Activated CD4-positive, alpha-beta T cell treated with anti-CD3 and anti-CD28 coated beads for 24 hours (primary cell): ENCODE data around the gene DPF3.

ENCODE experiments used
- DNase-seq, 2 donors: peaks; one replicate each; pipeline ENCODE4 v3.0.0-alpha.2; 2020; ENCODE audit warnings: low read depth in 2 of 2

The DPF3 gene

GRCh38 chr14:72682188-72682587, 211.7 kb downstream of the DPF3 start:
- no peak for DNase-seq

- no peak for DNase-seq
Measured at GRCh38 chr14:72680853-72681640, 212.9 kb downstream of the DPF3 start.

GRCh38 chr14:72679536-72680151, 214.3 kb downstream of the DPF3 start:
- no peak for DNase-seq

- DNase-seq, result no peak
Measured at GRCh38 chr14:72679141-72679535, 214.8 kb downstream of the DPF3 start.

- no peak for DNase-seq
Measured at GRCh38 chr14:72678356-72678755, 215.5 kb downstream of the DPF3 start.

GRCh38 chr14:72677664-72678063, 216.2 kb downstream of the DPF3 start:
- DNase-seq, result no peak

- DNase-seq, result no peak
Measured at GRCh38 chr14:72675126-72675525, 218.8 kb downstream of the DPF3 start.

- no peak for DNase-seq
Measured at GRCh38 chr14:72673179-72673578, 220.7 kb downstream of the DPF3 start.

GRCh38 chr14:72666610-72667009, 227.3 kb downstream of the DPF3 start:
- no peak for DNase-seq

- no peak for DNase-seq
Measured at GRCh38 chr14:72665259-72665658, 228.6 kb downstream of the DPF3 start.

- DNase-seq, result no peak
Measured at GRCh38 chr14:72664651-72665050, 229.2 kb downstream of the DPF3 start.

GRCh38 chr14:72663956-72664650, 229.8 kb downstream of the DPF3 start:
- no peak for DNase-seq

- DNase-seq, result no peak
Measured at GRCh38 chr14:72663076-72663487, 230.8 kb downstream of the DPF3 start.

- DNase-seq, result no peak
Measured at GRCh38 chr14:72662214-72662613, 231.7 kb downstream of the DPF3 start.

GRCh38 chr14:72657214-72657921, 236.5 kb downstream of the DPF3 start:
- DNase-seq, result no peak

GRCh38 chr14:72653026-72653425, 240.9 kb downstream of the DPF3 start:
- DNase-seq, result no peak

GRCh38 chr14:72652179-72652578, 241.7 kb downstream of the DPF3 start:
- no peak for DNase-seq

- no peak for DNase-seq
Measured at GRCh38 chr14:72651714-72652113, 242.2 kb downstream of the DPF3 start.

GRCh38 chr14:72651081-72651480, 242.8 kb downstream of the DPF3 start:
- DNase-seq, result no peak

- no peak for DNase-seq
Measured at GRCh38 chr14:72649603-72650227, 244.2 kb downstream of the DPF3 start.

- no peak for DNase-seq
Measured at GRCh38 chr14:72647782-72648181, 246.1 kb downstream of the DPF3 start.
